ENCODE results near the gene SEMA3C. TPM values are rescaled to one million over a fixed set of nuclear protein-coding genes. Genes with fewer than 3 reads are reported as not detected.

Gene SEMA3C
- total and polyA plus RNA-seq, 5 donors from 2014 or later = 1.2 TPM; not detected in 4

- Mint-ChIP-seq H3K4me1 (no peaks in the 10 kb centered on the region), H3K27me3 (no peaks in the 10 kb centered on the region), H3K9me3 (peaks cover 0 to 19% (median 4%) of the 10 kb centered on the region in 7 donors), H3K36me3 (no peaks in the 10 kb centered on the region), H3K4me3 (no peak overlapping the region), H3K27ac (no peak overlapping the region)
- Histone ChIP-seq H3K4me3 (ENCODE audit: low read depth, low read length) (no peak overlapping the region), H3K36me3 (ENCODE audit: control insufficient read depth, insufficient read depth, low read length) (no peaks in the 10 kb centered on the region), H3K27me3 (ENCODE audit: control insufficient read depth, insufficient read depth, low read length) (no peaks in the 10 kb centered on the region), H3K4me1 (ENCODE audit: control insufficient read depth, insufficient read depth, low read length, poor library complexity, severe bottlenecking) (no peaks in the 10 kb centered on the region), H3K27ac (ENCODE audit: insufficient read depth, low read length, poor library complexity, severe bottlenecking) (no peak overlapping the region), H3K9me3 (ENCODE audit: control insufficient read depth in 2 of 2, low read length in 2 of 2) (peaks cover 0 to 4% of the 10 kb centered on the region in 2 experiments)
- ATAC-seq (ENCODE audit: low read depth in 2 of 2) (no peak), DNase-seq (no peak)
These were observed 60.5 kb downstream of the SEMA3C start for GRCh38 chr7:80858141-80858903.

- DNase-seq (no peak), ATAC-seq (ENCODE audit: low read depth in 2 of 2) (no peak)
- no peak overlapping the region for H3K4me3 Mint-ChIP-seq
- no peak overlapping the region for H3K4me3 ChIP-seq (ENCODE audit: low read depth, low read length)
- no peaks in the 10 kb centered on the region for H3K36me3 Mint-ChIP-seq
- H3K27me3 Mint-ChIP-seq = no peaks in the 10 kb centered on the region
- H3K27ac Mint-ChIP-seq = no peak overlapping the region
- H3K4me1 Mint-ChIP-seq = no peaks in the 10 kb centered on the region
- peaks cover 0 to 4% of the 10 kb centered on the region in 2 experiments for H3K9me3 ChIP-seq (ENCODE audit: control insufficient read depth in 2 of 2, low read length in 2 of 2)
- peaks cover 0 to 17% (median 4%) of the 10 kb centered on the region in 7 donors for H3K9me3 Mint-ChIP-seq
- H3K27me3 ChIP-seq (ENCODE audit: control insufficient read depth, insufficient read depth, low read length) = no peaks in the 10 kb centered on the region
- no peaks in the 10 kb centered on the region for H3K36me3 ChIP-seq (ENCODE audit: control insufficient read depth, insufficient read depth, low read length)
- H3K27ac ChIP-seq (ENCODE audit: insufficient read depth, low read length, poor library complexity, severe bottlenecking) = no peak overlapping the region
- H3K4me1 ChIP-seq (ENCODE audit: control insufficient read depth, insufficient read depth, low read length, poor library complexity, severe bottlenecking) = no peaks in the 10 kb centered on the region
These were observed 62.1 kb downstream of the SEMA3C start for GRCh38 chr7:80856769-80857168.

GRCh38 chr7:80851896-80852476 lies 66.9 kb downstream of the SEMA3C start:
- no peaks in the 10 kb centered on the region for H3K36me3 ChIP-seq (ENCODE audit: control insufficient read depth, insufficient read depth, low read length)
- no peaks in the 10 kb centered on the region for H3K27me3 ChIP-seq (ENCODE audit: control insufficient read depth, insufficient read depth, low read length)
- H3K36me3 Mint-ChIP-seq = no peaks in the 10 kb centered on the region
- no peaks in the 10 kb centered on the region for H3K4me1 Mint-ChIP-seq
- no peaks in the 10 kb centered on the region for H3K27me3 Mint-ChIP-seq
- H3K9me3 ChIP-seq (ENCODE audit: control insufficient read depth in 2 of 2, low read length in 2 of 2) = no peaks in the 10 kb centered on the region
- H3K4me1 ChIP-seq (ENCODE audit: control insufficient read depth, insufficient read depth, low read length, poor library complexity, severe bottlenecking) = no peaks in the 10 kb centered on the region
- no peak overlapping the region for H3K27ac ChIP-seq (ENCODE audit: insufficient read depth, low read length, poor library complexity, severe bottlenecking)
- ATAC-seq (ENCODE audit: low read depth in 2 of 2) (no peak), DNase-seq (no peak)
- no peak overlapping the region for H3K4me3 ChIP-seq (ENCODE audit: low read depth, low read length)
- no peak overlapping the region for H3K4me3 Mint-ChIP-seq
- H3K9me3 Mint-ChIP-seq = peaks cover 1 to 12% (median 6%) of the 10 kb centered on the region in 7 donors
- no peak overlapping the region for H3K27ac Mint-ChIP-seq

- H3K36me3 ChIP-seq (ENCODE audit: control insufficient read depth, insufficient read depth, low read length) = no peaks in the 10 kb centered on the region
- Mint-ChIP-seq H3K4me1 (no peaks in the 10 kb centered on the region), H3K9me3 (peaks cover 2 to 26% (median 10%) of the 10 kb centered on the region in 7 donors), H3K36me3 (no peaks in the 10 kb centered on the region), H3K27me3 (no peaks in the 10 kb centered on the region), H3K27ac (no peak overlapping the region), H3K4me3 (no peak overlapping the region)
- no peak overlapping the region for H3K4me3 ChIP-seq (ENCODE audit: low read depth, low read length)
- DNase-seq (no peak), ATAC-seq (ENCODE audit: low read depth in 2 of 2) (no peak)
- H3K4me1 ChIP-seq (ENCODE audit: control insufficient read depth, insufficient read depth, low read length, poor library complexity, severe bottlenecking) = no peaks in the 10 kb centered on the region
- no peaks in the 10 kb centered on the region for H3K27me3 ChIP-seq (ENCODE audit: control insufficient read depth, insufficient read depth, low read length)
- H3K9me3 ChIP-seq (ENCODE audit: control insufficient read depth in 2 of 2, low read length in 2 of 2) = no peaks in the 10 kb centered on the region
- no peak overlapping the region for H3K27ac ChIP-seq (ENCODE audit: insufficient read depth, low read length, poor library complexity, severe bottlenecking)
These were observed 70.0 kb downstream of the SEMA3C start for GRCh38 chr7:80848841-80849240.

GRCh38 chr7:80847895-80848294 lies 71.0 kb downstream of the SEMA3C start:
- Mint-ChIP-seq H3K4me1 (no peaks in the 10 kb centered on the region), H3K27ac (no peak overlapping the region), H3K36me3 (no peaks in the 10 kb centered on the region), H3K9me3 (peaks cover 2 to 23% (median 11%) of the 10 kb centered on the region in 7 donors), H3K27me3 (no peaks in the 10 kb centered on the region), H3K4me3 (no peak overlapping the region)
- Histone ChIP-seq H3K4me1 (ENCODE audit: control insufficient read depth, insufficient read depth, low read length, poor library complexity, severe bottlenecking) (no peaks in the 10 kb centered on the region), H3K9me3 (ENCODE audit: control insufficient read depth in 2 of 2, low read length in 2 of 2) (no peaks in the 10 kb centered on the region), H3K4me3 (ENCODE audit: low read depth, low read length) (no peak overlapping the region), H3K27me3 (ENCODE audit: control insufficient read depth, insufficient read depth, low read length) (no peaks in the 10 kb centered on the region), H3K36me3 (ENCODE audit: control insufficient read depth, insufficient read depth, low read length) (no peaks in the 10 kb centered on the region), H3K27ac (ENCODE audit: insufficient read depth, low read length, poor library complexity, severe bottlenecking) (no peak overlapping the region)
- DNase-seq (no peak), ATAC-seq (ENCODE audit: low read depth in 2 of 2) (no peak)

- Mint-ChIP-seq H3K36me3 (no peaks in the 10 kb centered on the region), H3K27me3 (no peaks in the 10 kb centered on the region), H3K4me3 (no peak overlapping the region), H3K27ac (no peak overlapping the region), H3K9me3 (peaks cover 2 to 24% (median 12%) of the 10 kb centered on the region in 7 donors), H3K4me1 (no peaks in the 10 kb centered on the region)
- no peak for ATAC-seq (ENCODE audit: low read depth in 2 of 2)
- Histone ChIP-seq H3K27ac (ENCODE audit: insufficient read depth, low read length, poor library complexity, severe bottlenecking) (no peak overlapping the region), H3K36me3 (ENCODE audit: control insufficient read depth, insufficient read depth, low read length) (no peaks in the 10 kb centered on the region), H3K4me3 (ENCODE audit: low read depth, low read length) (no peak overlapping the region), H3K9me3 (ENCODE audit: control insufficient read depth in 2 of 2, low read length in 2 of 2) (no peaks in the 10 kb centered on the region), H3K27me3 (ENCODE audit: control insufficient read depth, insufficient read depth, low read length) (no peaks in the 10 kb centered on the region), H3K4me1 (ENCODE audit: control insufficient read depth, insufficient read depth, low read length, poor library complexity, severe bottlenecking) (no peaks in the 10 kb centered on the region)
- no peak for DNase-seq
These were observed 71.8 kb downstream of the SEMA3C start for GRCh38 chr7:80847027-80847426.

GRCh38 chr7:80844916-80845315 lies 73.9 kb downstream of the SEMA3C start:
- ATAC-seq (ENCODE audit: low read depth in 2 of 2) = no peak
- DNase-seq = no peak
- H3K9me3 Mint-ChIP-seq = peaks cover 0 to 20% (median 6%) of the 10 kb centered on the region in 7 donors
- no peaks in the 10 kb centered on the region for H3K27me3 ChIP-seq (ENCODE audit: control insufficient read depth, insufficient read depth, low read length)
- H3K36me3 ChIP-seq (ENCODE audit: control insufficient read depth, insufficient read depth, low read length) = no peaks in the 10 kb centered on the region
- no peaks in the 10 kb centered on the region for H3K4me1 Mint-ChIP-seq
- H3K4me3 ChIP-seq (ENCODE audit: low read depth, low read length) = no peak overlapping the region
- no peak overlapping the region for H3K27ac ChIP-seq (ENCODE audit: insufficient read depth, low read length, poor library complexity, severe bottlenecking)
- no peaks in the 10 kb centered on the region for H3K4me1 ChIP-seq (ENCODE audit: control insufficient read depth, insufficient read depth, low read length, poor library complexity, severe bottlenecking)
- H3K4me3 Mint-ChIP-seq = no peak overlapping the region
- no peaks in the 10 kb centered on the region for H3K27me3 Mint-ChIP-seq
- no peak overlapping the region for H3K27ac Mint-ChIP-seq
- no peaks in the 10 kb centered on the region for H3K9me3 ChIP-seq (ENCODE audit: control insufficient read depth in 2 of 2, low read length in 2 of 2)
- no peaks in the 10 kb centered on the region for H3K36me3 Mint-ChIP-seq
